HG03342 (cell line): ENCODE data around the gene IYD.
"Not testable (repeated sequence)": the region's sequence is repeated elsewhere in the genome, so short reads cannot be mapped to it uniquely, and the experiment has no call there.

Experiments
- ATAC-seq: cut with Tn5 transposase; IDR thresholded peaks from one replicate; pipeline ENCODE4 v1.9.1; 2021; ENCODE audit warnings: mild to moderate bottlenecking, moderate library complexity; ENCODE audit not compliant: unreplicated experiment

The IYD gene

GRCh38 chr6:150349546-150349945 is 19.3 kb upstream of the IYD start:
- no peak for ATAC-seq

GRCh38 chr6:150352321-150353296 is 16.2 kb upstream of the IYD start:
- ATAC-seq = no peak

GRCh38 chr6:150353445-150353844 is 15.4 kb upstream of the IYD start:
- no peak for ATAC-seq

GRCh38 chr6:150354754-150355571 is 13.8 kb upstream of the IYD start:
- no peak for ATAC-seq

GRCh38 chr6:150355932-150356331 is 12.9 kb upstream of the IYD start:
- ATAC-seq = no peak

- no peak for ATAC-seq
Observed at GRCh38 chr6:150361876-150362275, 6.9 kb upstream of the IYD start.

- ATAC-seq = no peak
Observed at GRCh38 chr6:150363733-150364132, 5.1 kb upstream of the IYD start.

GRCh38 chr6:150366118-150366778 is 2.6 kb upstream of the IYD start:
- no peak for ATAC-seq

GRCh38 chr6:150369408-150369807 is 596 bp downstream of the IYD start:
- ATAC-seq = no peak

GRCh38 chr6:150370112-150370511 is 1.3 kb downstream of the IYD start:
- no peak for ATAC-seq

GRCh38 chr6:150371356-150371755 is 2.5 kb downstream of the IYD start:
- ATAC-seq = no peak

GRCh38 chr6:150372051-150372450 is 3.2 kb downstream of the IYD start:
- ATAC-seq = no peak

- no peak for ATAC-seq
Observed at GRCh38 chr6:150373260-150373701, 4.5 kb downstream of the IYD start.

- not testable (repeated sequence) for ATAC-seq
Observed at GRCh38 chr6:150374346-150374745, 5.5 kb downstream of the IYD start.

- no peak for ATAC-seq
Observed at GRCh38 chr6:150377211-150377781, 8.5 kb downstream of the IYD start.

- ATAC-seq = no peak
Observed at GRCh38 chr6:150380256-150380655, 11.4 kb downstream of the IYD start.

- ATAC-seq = no peak
Observed at GRCh38 chr6:150382171-150382570, 13.4 kb downstream of the IYD start.

- no peak for ATAC-seq
Observed at GRCh38 chr6:150391414-150391813, 22.6 kb downstream of the IYD start.

GRCh38 chr6:150391890-150392289 is 23.1 kb downstream of the IYD start:
- ATAC-seq = no peak

- no peak for ATAC-seq
Observed at GRCh38 chr6:150392452-150393220, 23.8 kb downstream of the IYD start.
